Bone marrow (tissue), 2 donors: ENCODE data around the gene KRTAP10-8.
"Not testable (repeated sequence)": the region's sequence is repeated elsewhere in the genome, so short reads cannot be mapped to it uniquely, and the experiment has no call there.

Experiments used
- DNase-seq, 2 donors: peaks; one replicate each; lab custom pipeline; 2025; lab: John Stamatoyannopoulos, UW

The KRTAP10-8 gene

DNA sequence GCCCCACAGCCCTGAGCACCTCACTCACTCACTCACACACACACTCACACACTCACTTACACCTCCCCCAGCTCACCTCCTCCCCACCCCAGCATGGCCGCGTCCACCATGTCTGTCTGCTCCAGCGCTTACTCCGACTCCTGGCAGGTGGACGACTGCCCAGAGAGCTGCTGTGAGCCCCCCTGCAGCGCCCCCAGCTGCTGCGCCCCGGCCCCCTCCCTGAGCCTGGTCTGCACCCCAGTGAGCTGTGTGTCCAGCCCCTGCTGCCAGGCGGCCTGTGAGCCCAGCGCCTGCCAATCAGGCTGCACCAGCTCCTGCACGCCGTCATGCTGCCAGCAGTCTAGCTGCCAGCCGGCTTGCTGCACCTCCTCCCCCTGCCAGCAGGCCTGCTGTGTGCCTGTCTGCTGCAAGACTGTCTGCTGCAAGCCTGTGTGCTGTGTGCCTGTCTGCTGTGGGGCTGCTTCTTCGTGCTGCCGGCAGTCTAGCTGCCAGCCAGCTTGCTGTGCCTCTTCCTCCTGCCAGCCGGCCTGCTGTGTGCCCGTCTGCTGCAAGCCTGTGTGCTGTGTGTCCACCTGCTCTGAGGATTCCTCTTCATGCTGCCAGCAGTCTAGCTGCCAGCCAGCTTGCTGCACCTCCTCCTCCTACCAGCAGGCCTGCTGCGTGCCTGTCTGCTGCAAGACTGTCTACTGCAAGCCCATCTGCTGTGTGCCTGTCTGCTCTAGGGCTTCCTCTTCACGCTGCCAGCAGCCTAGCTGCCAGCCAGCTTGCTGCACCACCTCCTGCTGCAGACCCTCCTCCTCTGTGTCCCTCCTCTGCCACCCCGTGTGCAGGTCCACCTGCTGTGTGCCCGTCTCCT, 34.7 kb downstream of the KRTAP10-8 start, which contains the start of gene KRTAP10-11:
Gene KRTAP10-11 (plus strand): TSS at position 49 of the 856 bp plus-strand sequence. CDS start 45 bp downstream, at position 94.
- DNase-seq: not testable (repeated sequence)

- no peak for DNase-seq
Observed at GRCh38 chr21:44647222-44647552, 35.3 kb downstream of the KRTAP10-8 start.

GRCh38 chr21:44648557-44649311, 36.9 kb downstream of the KRTAP10-8 start:
- DNase-seq: no peak

DNA sequence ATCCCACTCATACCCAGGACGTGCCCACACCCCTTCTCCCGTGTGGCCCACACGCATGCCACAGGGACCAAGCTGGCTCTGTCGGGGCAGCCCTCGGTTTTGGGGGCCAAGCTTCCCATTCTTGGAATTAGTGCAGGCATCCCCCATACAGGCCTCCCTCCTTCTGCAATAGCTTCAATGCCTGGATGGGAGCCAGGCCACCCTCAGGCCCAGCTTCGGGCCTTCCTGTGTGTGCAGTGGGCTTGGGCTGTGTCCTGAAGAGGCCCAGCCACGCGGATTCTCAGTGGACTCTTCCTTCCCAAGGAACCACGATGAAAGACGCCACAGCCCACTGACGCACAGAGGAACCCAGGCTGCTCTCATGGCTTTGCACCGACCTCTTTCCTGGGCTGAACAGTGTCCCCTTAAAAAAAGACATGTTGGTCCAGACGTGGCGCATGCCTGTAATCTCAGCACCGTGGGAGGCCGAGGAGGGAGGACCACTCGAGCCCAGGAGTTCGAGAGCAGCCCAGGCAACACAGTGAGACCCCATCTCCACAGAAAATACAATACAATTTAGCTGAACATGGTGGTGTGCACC, 37.7 kb downstream of the KRTAP10-8 start:
- DNase-seq: no peak

DNA sequence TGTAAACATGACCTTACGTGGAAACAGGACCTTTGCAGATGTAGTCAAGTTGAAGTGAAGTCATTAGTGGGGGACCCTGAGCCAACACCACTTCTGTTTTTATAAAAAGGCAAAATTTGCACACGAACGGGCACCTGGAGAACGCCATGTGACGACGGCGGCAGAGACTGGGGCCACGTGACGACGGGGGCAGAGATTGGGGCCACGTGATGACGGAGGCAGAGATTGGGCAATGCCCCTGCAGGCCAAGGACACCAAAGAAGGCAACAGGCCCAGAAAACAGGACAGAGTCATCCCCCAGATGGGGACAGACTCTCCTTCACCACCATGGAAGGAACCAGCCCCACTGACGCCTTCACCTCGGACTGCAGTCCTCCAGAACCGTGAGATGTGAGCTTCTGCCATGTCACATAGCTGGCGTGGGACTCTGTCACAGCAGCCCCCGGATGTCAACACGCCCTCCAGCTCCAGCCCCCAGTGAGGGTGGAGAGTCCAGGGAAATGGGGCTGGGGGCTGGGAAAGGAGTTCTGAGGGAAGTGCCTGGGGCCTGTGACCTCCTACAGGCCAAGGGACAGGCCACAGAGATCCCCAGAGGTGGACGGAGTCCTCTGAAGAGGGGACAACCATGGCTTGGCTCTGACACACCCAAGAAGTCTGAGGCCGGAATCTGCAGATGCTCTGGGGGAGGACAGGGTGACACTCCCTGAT, 38.5 kb downstream of the KRTAP10-8 start:
- DNase-seq: no peak

DNA sequence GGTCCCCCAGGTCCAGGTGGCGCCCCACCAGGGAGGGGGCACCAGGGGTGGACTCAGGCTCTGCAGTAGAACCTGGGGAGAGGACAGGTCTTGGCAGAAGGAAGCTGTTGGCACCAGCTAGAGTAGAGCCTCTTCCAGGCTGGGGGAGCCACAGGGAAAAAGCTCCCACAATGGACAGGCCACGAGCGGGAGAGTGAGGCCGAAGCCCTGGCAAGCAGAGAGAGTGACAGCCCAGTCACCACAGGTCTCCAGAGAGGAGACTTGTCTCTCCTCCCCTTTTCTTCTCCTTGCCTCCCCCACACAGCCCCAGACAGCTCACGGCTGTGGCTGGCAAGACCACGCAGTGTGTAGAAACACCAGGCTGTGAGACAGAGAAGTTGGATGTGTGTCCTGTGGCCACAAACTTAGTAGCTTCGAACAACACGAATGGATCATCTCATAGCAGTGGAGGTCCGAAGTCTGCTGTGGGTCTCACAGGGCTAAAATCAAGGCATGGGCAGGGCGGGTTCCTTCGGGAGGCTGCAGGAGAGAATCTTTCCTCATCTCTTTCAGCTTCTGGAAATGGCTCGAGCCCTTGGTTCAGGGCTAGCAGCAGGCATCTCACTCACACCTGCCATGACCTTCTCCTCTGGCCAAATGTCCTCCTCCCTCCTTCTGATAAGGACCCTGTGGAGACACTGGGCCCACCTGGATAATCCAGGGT, 39.2 kb downstream of the KRTAP10-8 start:
- DNase-seq: no peak

GRCh38 chr21:44653123-44653522, 41.2 kb downstream of the KRTAP10-8 start:
- DNase-seq: no peak

DNA sequence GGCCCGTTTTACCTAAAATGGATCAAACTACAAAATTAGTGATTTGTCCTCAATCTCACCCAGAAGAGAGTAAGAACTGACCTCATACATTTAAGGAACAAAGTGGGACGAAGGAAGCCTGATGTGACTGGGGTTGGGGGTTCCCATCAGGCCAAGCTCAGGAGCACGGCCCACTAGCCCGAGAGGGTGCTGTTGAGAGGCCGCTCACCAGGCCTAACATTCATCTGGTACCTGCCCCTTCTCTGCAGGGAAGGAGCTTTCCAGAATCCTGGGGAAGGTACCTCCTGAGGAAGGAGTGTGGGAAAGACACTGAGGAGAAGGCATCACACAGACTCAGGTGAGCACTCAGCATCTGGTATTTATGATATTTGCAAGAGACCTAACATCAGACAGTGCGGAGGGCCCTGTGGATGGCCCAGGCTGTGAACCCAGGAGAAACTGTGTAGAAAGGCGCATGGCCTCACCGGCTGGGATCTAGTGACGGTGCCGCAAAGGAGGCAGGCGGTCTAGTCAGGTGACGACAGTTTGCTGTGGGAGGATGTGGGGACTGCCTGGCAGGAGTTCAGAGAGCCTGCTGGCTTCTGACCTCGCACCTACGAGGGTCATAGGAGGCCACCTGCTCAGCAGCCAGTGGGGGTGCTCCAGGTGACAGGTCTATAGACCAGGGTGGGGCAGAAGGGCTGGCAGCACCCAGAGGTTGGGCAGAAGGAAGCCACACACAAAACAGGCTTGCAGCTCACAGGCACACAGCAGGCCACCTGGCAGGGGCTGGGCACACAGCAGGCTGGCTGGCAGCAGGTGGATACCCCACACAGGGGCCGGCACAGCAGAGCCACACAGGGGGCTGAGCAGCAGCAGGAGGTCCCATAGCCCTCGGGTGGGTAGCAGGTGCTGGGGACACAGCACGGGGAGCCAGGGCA, 42.0 kb downstream of the KRTAP10-8 start:
- no peak for DNase-seq

- DNase-seq: no peak
Observed at GRCh38 chr21:44654576-44655175, 42.8 kb downstream of the KRTAP10-8 start, which contains the start of gene KRTAP12-4. Gene KRTAP12-4, minus strand, starts transcription at chr21:44654659. Its CDS starts 45 bp downstream, at chr21:44654614.

- DNase-seq: no peak
Observed at GRCh38 chr21:44656868-44657267, 45.0 kb downstream of the KRTAP10-8 start.

- no peak for DNase-seq
Observed at GRCh38 chr21:44657635-44658540, 46.0 kb downstream of the KRTAP10-8 start, which contains the start of gene KRTAP12-3. Gene KRTAP12-3, plus strand, starts transcription at chr21:44657932. Its CDS starts 48 bp downstream, at chr21:44657980.

DNA sequence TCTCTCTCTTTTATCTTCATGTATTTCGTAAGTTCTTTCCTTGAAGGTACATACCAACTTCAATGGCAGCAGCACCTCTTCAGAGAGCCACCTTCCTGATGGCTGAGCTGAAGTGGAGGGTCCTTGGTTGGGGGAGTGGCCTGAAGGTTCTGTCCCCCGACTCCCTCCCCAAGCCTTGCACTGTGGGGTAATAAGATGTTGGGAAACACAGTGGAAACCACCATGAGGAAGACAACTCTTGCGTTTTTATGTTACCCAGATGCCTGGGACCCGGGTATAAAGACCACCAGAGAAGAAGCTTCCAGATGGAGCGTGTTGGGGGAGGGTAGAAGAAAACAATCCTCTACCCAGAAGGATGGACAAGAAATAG, 46.6 kb downstream of the KRTAP10-8 start:
- no peak for DNase-seq

GRCh38 chr21:44658913-44659595, 47.2 kb downstream of the KRTAP10-8 start:
- DNase-seq: no peak

- not testable (repeated sequence) for DNase-seq
Observed at GRCh38 chr21:44661567-44661966, 49.7 kb downstream of the KRTAP10-8 start.
